Activated naive CD8-positive, alpha-beta T cell (primary cell): Measurements from ENCODE around the gene TMEM217.

ENCODE experiments used
- H3K27ac Mint-ChIP-seq: one replicate; pipeline ENCODE4 v1.8.0; 2021; ENCODE audit warnings: mixed read lengths
- H3K27me3 Mint-ChIP-seq: one replicate; pipeline ENCODE4 v1.8.0; 2021; ENCODE audit warnings: mixed read lengths
- H3K36me3 Mint-ChIP-seq: one replicate; pipeline ENCODE4 v1.8.0; 2021; ENCODE audit warnings: mixed read lengths
- H3K4me1 Mint-ChIP-seq: one replicate; pipeline ENCODE4 v1.8.0; 2021; ENCODE audit warnings: low read depth, mixed read lengths
- H3K4me3 Mint-ChIP-seq: one replicate; pipeline ENCODE4 v1.8.0; 2021; ENCODE audit warnings: mild to moderate bottlenecking, mixed read lengths
- H3K9me3 Mint-ChIP-seq: one replicate; pipeline ENCODE4 v1.8.0; 2021; ENCODE audit warnings: low read depth, mixed read lengths

Gene TMEM217

GRCh38 chr6:37169496-37170272, 88.3 kb downstream of the TMEM217 start, which contains the start of gene PIM1:
Gene PIM1, plus strand, starts transcription at chr6:37170152. Its CDS starts 424 bp downstream, at chr6:37170576.
- Mint-ChIP-seq H3K36me3 (peaks cover 21% of the 10 kb centered on the region), H3K27me3 (no peaks in the 10 kb centered on the region), H3K27ac (peak within 1 kb of the TSS; percentile 95), H3K4me3 (peak within 1 kb of the TSS; percentile 92), H3K9me3 (no peaks in the 10 kb centered on the region), H3K4me1 (peaks cover 48% of the 10 kb centered on the region)

GRCh38 chr6:37168811-37169495, 89.0 kb downstream of the TMEM217 start:
- Mint-ChIP-seq H3K27ac (peak overlapping the region; percentile 95), H3K36me3 (peaks cover 16% of the 10 kb centered on the region), H3K9me3 (no peaks in the 10 kb centered on the region), H3K4me3 (peak overlapping the region; percentile 90), H3K27me3 (no peaks in the 10 kb centered on the region), H3K4me1 (peaks cover 40% of the 10 kb centered on the region)

DNA sequence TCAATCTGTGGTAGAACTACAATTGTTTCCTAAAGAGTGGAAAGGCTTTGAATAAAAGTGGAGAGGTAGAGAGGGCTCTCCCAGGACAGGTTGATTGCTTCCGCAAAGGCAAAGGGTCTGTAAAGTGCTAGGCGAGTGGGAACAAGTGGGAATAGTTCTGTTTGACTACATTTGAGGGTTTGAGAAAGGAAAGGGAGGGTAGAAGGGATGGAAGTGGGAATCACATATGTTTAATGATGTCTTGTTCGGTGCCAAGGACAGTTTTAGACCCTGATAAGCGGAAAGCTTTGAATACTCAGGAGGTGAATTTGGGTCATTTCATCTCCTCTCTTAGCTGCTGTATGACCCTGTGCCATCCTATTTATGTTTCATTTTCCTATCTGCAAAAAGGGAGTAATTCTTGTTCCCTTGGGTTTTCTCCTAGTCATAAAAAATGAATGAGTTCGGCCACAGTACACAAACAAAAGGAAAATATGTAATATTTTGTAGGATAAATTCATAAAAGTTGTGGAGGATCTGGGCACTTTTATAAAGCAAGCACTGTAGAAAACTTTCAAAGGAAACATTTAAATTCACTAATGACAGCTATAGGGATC, 89.7 kb downstream of the TMEM217 start:
- Mint-ChIP-seq H3K4me1 (peaks cover 33% of the 10 kb centered on the region), H3K27ac (peak overlapping the region; percentile 95), H3K9me3 (no peaks in the 10 kb centered on the region), H3K4me3 (peak overlapping the region; percentile 90), H3K36me3 (peaks cover 9% of the 10 kb centered on the region), H3K27me3 (no peaks in the 10 kb centered on the region)

DNA sequence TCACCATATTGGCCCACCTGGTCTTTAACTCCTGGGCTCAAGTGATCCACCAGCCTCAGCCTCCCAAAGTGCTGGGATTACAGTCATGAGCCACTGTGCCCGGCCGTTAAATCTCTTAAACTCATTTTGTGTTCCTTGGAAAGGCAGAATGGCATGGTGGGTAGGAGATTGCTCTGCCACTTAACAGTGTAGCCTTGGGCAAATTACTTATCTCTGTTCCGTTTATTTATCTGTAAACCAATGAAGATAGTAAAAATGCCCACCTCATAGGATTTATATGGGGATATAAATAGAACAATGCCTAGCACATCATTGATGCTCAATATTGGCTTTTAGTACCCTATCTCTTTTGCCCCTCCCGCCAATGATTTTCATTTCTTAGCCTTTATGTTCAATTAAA, 95.2 kb downstream of the TMEM217 start:
- H3K4me3 Mint-ChIP-seq, result no peak overlapping the region
- H3K27ac Mint-ChIP-seq, result peak overlapping the region; percentile 6
- no peaks in the 10 kb centered on the region for H3K27me3 Mint-ChIP-seq
- no peaks in the 10 kb centered on the region for H3K36me3 Mint-ChIP-seq
- H3K9me3 Mint-ChIP-seq, result no peaks in the 10 kb centered on the region
- H3K4me1 Mint-ChIP-seq, result peaks cover 1% of the 10 kb centered on the region
